HEK293 (cell line): Measurements from ENCODE around the gene RBFOX1.

ENCODE experiments used
- CTCF ChIA-PET: fragments of 350-600 bp; formaldehyde crosslinking; extraction: SDS; loops from one replicate; lab custom pipeline; 2021; ENCODE audit warnings: antibody characterized with exemption; lab: Yijun Ruan, JAX
- POLR2A ChIA-PET: fragments of 300-600 bp; formaldehyde crosslinking; extraction: SDS; loops from one replicate; lab custom pipeline; 2020; ENCODE audit warnings: antibody characterized with exemption, inconsistent platforms; lab: Yijun Ruan, JAX
- H3K27ac ChIP-seq: fragments of 200-500 bp; sonication (Bioruptor generic); 2 replicates; pipeline ENCODE4 v1.5.1; 2014; ENCODE audit warnings: low read depth, low read length, control low read depth, inconsistent platforms; ENCODE audit errors: extremely low read depth
- H3K36me3 ChIP-seq, 2 experiments: fragments of 200-500 bp in 1 of 2; sonication (Bioruptor generic) in 1 of 2; 1 replicate in 1 of 2; 2 replicates in 1 of 2; pipeline ENCODE4 v1.5.1; 2014 to 2017; ENCODE audit warnings: inconsistent platforms in 2 of 2, low read length in 2 of 2; ENCODE audit not compliant: control insufficient read depth in 2 of 2, insufficient read depth in 1 of 2
- H3K4me1 ChIP-seq: fragments of 200-500 bp; sonication (Bioruptor generic); 2 replicates; pipeline ENCODE4 v1.5.1; 2014; ENCODE audit warnings: mild to moderate bottlenecking, low read length, inconsistent platforms; ENCODE audit not compliant: control insufficient read depth, insufficient read depth
- H3K4me3 ChIP-seq: 2 replicates; pipeline ENCODE4 v1.5.1; 2011; ENCODE audit warnings: low read depth, mild to moderate bottlenecking, control low read depth, low read length, moderate library complexity
- H3K9me3 ChIP-seq: fragments of 200-500 bp; sonication (Bioruptor generic); 2 replicates; pipeline ENCODE4 v1.5.1; 2014; ENCODE audit warnings: low read depth, low read length, inconsistent platforms; ENCODE audit not compliant: control insufficient read depth, insufficient read depth
- BCL11B ChIP-seq: fragments of 450-650 bp; formaldehyde crosslinking; IDR thresholded peaks from 2 replicates; pipeline ENCODE4 v1.5.1; 2016; ENCODE audit warnings: low read depth, missing biosample characterization, missing genetic modification characterization
- GLI4 ChIP-seq: fragments of 450-650 bp; formaldehyde crosslinking; IDR thresholded peaks from 2 replicates; pipeline ENCODE4 v1.5.1; 2016; ENCODE audit warnings: missing biosample characterization, missing genetic modification characterization
- GLIS2 ChIP-seq: fragments of 450-650 bp; formaldehyde crosslinking; IDR thresholded peaks from 2 replicates; pipeline ENCODE4 v1.5.1; 2016; ENCODE audit warnings: missing biosample characterization, missing genetic modification characterization
- KLF7 ChIP-seq: fragments of 450-650 bp; formaldehyde crosslinking; IDR thresholded peaks from 2 replicates; pipeline ENCODE4 v1.5.1; 2016; ENCODE audit warnings: missing biosample characterization, missing genetic modification characterization, borderline replicate concordance
- KLF9 ChIP-seq: fragments of 450-650 bp; formaldehyde crosslinking; IDR thresholded peaks from 2 replicates; pipeline ENCODE4 v1.5.1; 2016; ENCODE audit warnings: missing biosample characterization, missing genetic modification characterization, low read depth
- PRDM10 ChIP-seq: fragments of 450-650 bp; formaldehyde crosslinking; IDR thresholded peaks from 2 replicates; pipeline ENCODE4 v1.5.1; 2016; ENCODE audit warnings: missing biosample characterization, missing genetic modification characterization
- RBAK ChIP-seq: fragments of 450-650 bp; formaldehyde crosslinking; IDR thresholded peaks from 2 replicates; pipeline ENCODE4 v1.5.1; 2016; ENCODE audit warnings: missing biosample characterization, missing genetic modification characterization
- REPIN1 ChIP-seq: fragments of 450-650 bp; formaldehyde crosslinking; IDR thresholded peaks from 2 replicates; pipeline ENCODE4 v1.5.1; 2017; ENCODE audit warnings: missing biosample characterization, missing genetic modification characterization, low read depth
- SALL2 ChIP-seq: fragments of 450-650 bp; formaldehyde crosslinking; IDR thresholded peaks from 2 replicates; pipeline ENCODE4 v1.5.0; 2017; ENCODE audit warnings: missing biosample characterization, mild to moderate bottlenecking, missing genetic modification characterization, borderline replicate concordance
- SCRT1 ChIP-seq: fragments of 450-650 bp; formaldehyde crosslinking; IDR thresholded peaks from 2 replicates; pipeline ENCODE4 v1.5.1; 2016; ENCODE audit warnings: missing biosample characterization, missing genetic modification characterization, borderline replicate concordance
- ZFP37 ChIP-seq: fragments of 450-650 bp; formaldehyde crosslinking; IDR thresholded peaks from 2 replicates; pipeline ENCODE4 v1.5.1; 2016; ENCODE audit warnings: missing biosample characterization, missing genetic modification characterization
- ZFP69B ChIP-seq: fragments of 450-650 bp; formaldehyde crosslinking; IDR thresholded peaks from 2 replicates; pipeline ENCODE4 v1.5.1; 2016; ENCODE audit warnings: missing biosample characterization, missing genetic modification characterization
- ZNF155 ChIP-seq: fragments of 450-650 bp; formaldehyde crosslinking; IDR thresholded peaks from 2 replicates; pipeline ENCODE4 v1.5.1; 2016; ENCODE audit warnings: missing biosample characterization, missing genetic modification characterization
- ZNF23 ChIP-seq: fragments of 450-650 bp; formaldehyde crosslinking; IDR thresholded peaks from 2 replicates; pipeline ENCODE4 v1.5.1; 2016; ENCODE audit warnings: missing biosample characterization, missing genetic modification characterization, borderline replicate concordance
- ZNF24 ChIP-seq: fragments of 450-650 bp; formaldehyde crosslinking; IDR thresholded peaks from 2 replicates; pipeline ENCODE4 v1.5.1; 2016; ENCODE audit warnings: missing biosample characterization, missing genetic modification characterization
- ZNF394 ChIP-seq: fragments of 450-650 bp; formaldehyde crosslinking; IDR thresholded peaks from 2 replicates; pipeline ENCODE4 v1.5.1; 2016; ENCODE audit warnings: missing biosample characterization, missing genetic modification characterization, mild to moderate bottlenecking, moderate library complexity, borderline replicate concordance
- ZNF416 ChIP-seq: fragments of 450-650 bp; formaldehyde crosslinking; IDR thresholded peaks from 2 replicates; pipeline ENCODE4 v1.5.1; 2016; ENCODE audit warnings: missing biosample characterization, missing genetic modification characterization
- ZNF423 ChIP-seq: fragments of 450-650 bp; formaldehyde crosslinking; IDR thresholded peaks from 2 replicates; pipeline ENCODE4 v1.5.1; 2016; ENCODE audit warnings: missing biosample characterization, missing genetic modification characterization
- ZNF48 ChIP-seq: fragments of 450-650 bp; formaldehyde crosslinking; IDR thresholded peaks from 2 replicates; pipeline ENCODE4 v1.5.1; 2016; ENCODE audit warnings: missing biosample characterization, missing genetic modification characterization
- ZNF548 ChIP-seq: fragments of 450-650 bp; formaldehyde crosslinking; IDR thresholded peaks from 2 replicates; pipeline ENCODE4 v1.5.1; 2016; ENCODE audit warnings: missing biosample characterization, missing genetic modification characterization
- ZNF555 ChIP-seq: fragments of 450-650 bp; formaldehyde crosslinking; conservative IDR thresholded peaks from 2 replicates; pipeline ENCODE4 v1.5.1; 2017; ENCODE audit warnings: missing biosample characterization, mild to moderate bottlenecking, missing genetic modification characterization, inconsistent platforms
- ZNF561 ChIP-seq: fragments of 450-650 bp; IDR thresholded peaks from 2 replicates; pipeline ENCODE4 v1.5.1; 2018; ENCODE audit warnings: missing biosample characterization, missing genetic modification characterization, borderline replicate concordance
- ZNF664 ChIP-seq: fragments of 450-650 bp; formaldehyde crosslinking; IDR thresholded peaks from 2 replicates; pipeline ENCODE4 v1.5.1; 2016; ENCODE audit warnings: missing biosample characterization, missing genetic modification characterization
- ZNF670 ChIP-seq: fragments of 450-650 bp; formaldehyde crosslinking; IDR thresholded peaks from 2 replicates; pipeline ENCODE4 v1.5.1; 2016; ENCODE audit warnings: missing biosample characterization, missing genetic modification characterization, low read depth
- ZNF692 ChIP-seq: fragments of 450-650 bp; formaldehyde crosslinking; IDR thresholded peaks from 2 replicates; pipeline ENCODE4 v1.5.1; 2016; ENCODE audit warnings: missing biosample characterization, missing genetic modification characterization
- ZNF76 ChIP-seq: fragments of 450-650 bp; formaldehyde crosslinking; IDR thresholded peaks from 2 replicates; pipeline ENCODE4; 2016; ENCODE audit warnings: low read depth, missing biosample characterization, missing genetic modification characterization, borderline replicate concordance
- ZNF768 ChIP-seq: fragments of 450-650 bp; formaldehyde crosslinking; IDR thresholded peaks from 2 replicates; pipeline ENCODE4 v1.5.1; 2018; ENCODE audit warnings: missing biosample characterization, mild to moderate bottlenecking, missing genetic modification characterization
- ZNF776 ChIP-seq: fragments of 450-650 bp; formaldehyde crosslinking; IDR thresholded peaks from 2 replicates; pipeline ENCODE4 v1.5.0; 2017; ENCODE audit warnings: missing biosample characterization, missing genetic modification characterization, borderline replicate concordance
- ZNF830 ChIP-seq: fragments of 450-650 bp; IDR thresholded peaks from 2 replicates; pipeline ENCODE4 v1.5.0; 2018; ENCODE audit warnings: missing biosample characterization, missing genetic modification characterization, low read depth, mild to moderate bottlenecking, moderate library complexity
- ZSCAN16 ChIP-seq: fragments of 450-650 bp; formaldehyde crosslinking; IDR thresholded peaks from 2 replicates; pipeline ENCODE4 v1.5.1; 2016; ENCODE audit warnings: missing biosample characterization, missing genetic modification characterization
- ZSCAN18 ChIP-seq: fragments of 450-650 bp; formaldehyde crosslinking; IDR thresholded peaks from 2 replicates; pipeline ENCODE4 v1.5.1; 2016; ENCODE audit warnings: missing biosample characterization, missing genetic modification characterization

Gene RBFOX1

GRCh38 chr16:7423434-7424044 is 90.9 kb downstream of the RBFOX1 start (continued):
- no peak for TF ChIP-seq ZNF423 (tag by site-specific recombination)
- TF ChIP-seq SCRT1 (tag by site-specific recombination), result no peak
- TF ChIP-seq ZNF76 (tag by site-specific recombination), result no peak
- TF ChIP-seq ZSCAN18 (tag by site-specific recombination), result no peak
- no peak for TF ChIP-seq SALL2
- no peak for TF ChIP-seq ZNF664
- TF ChIP-seq ZNF394 (tag by site-specific recombination), result no peak
- no peak for TF ChIP-seq ZNF24

DNA sequence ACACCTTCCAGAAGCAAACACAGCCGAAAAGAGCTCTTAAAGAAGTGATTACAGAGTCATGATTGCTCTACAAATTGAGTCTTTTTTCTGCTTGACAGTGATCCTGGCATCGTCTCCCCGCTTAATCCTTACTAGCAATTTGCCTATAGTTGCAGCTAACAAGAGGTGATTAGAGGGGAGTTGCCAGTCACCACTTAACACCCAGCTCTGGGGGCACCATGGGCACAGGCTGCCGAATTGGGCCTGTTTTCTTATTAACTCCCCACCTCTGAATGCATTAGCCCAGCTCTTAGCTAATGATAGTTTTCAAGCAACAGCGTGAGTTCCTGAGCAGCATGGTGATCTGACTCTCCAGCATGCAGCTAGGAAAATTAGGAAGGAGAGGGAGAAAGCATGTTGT is 93.5 kb downstream of the RBFOX1 start:
- no peaks in the 10 kb centered on the region for H3K36me3 ChIP-seq
- TF ChIP-seq GLI4 (no peak), ZNF692 (tag by site-specific recombination) (no peak), ZNF48 (tag by site-specific recombination) (no peak), ZNF555 (no peak)
- TF ChIP-seq, all 188 proteins: peak for 0
- H3K27ac ChIP-seq, result no peak overlapping the region
- CTCF ChIA-PET, result no interaction called here
- H3K9me3 ChIP-seq, result no peaks in the 10 kb centered on the region
- H3K4me1 ChIP-seq, result no peaks in the 10 kb centered on the region
- POLR2A ChIA-PET, result no interaction called here
- H3K4me3 ChIP-seq, result no peak overlapping the region

GRCh38 chr16:7431723-7432122 is 99.1 kb downstream of the RBFOX1 start:
- H3K4me1 ChIP-seq, result no peaks in the 10 kb centered on the region
- no peak overlapping the region for H3K27ac ChIP-seq
- POLR2A ChIA-PET, result no interaction called here
- H3K4me3 ChIP-seq, result no peak overlapping the region
- no peaks in the 10 kb centered on the region for H3K36me3 ChIP-seq
- H3K9me3 ChIP-seq, result no peaks in the 10 kb centered on the region
- CTCF ChIA-PET, result no interaction called here
- TF ChIP-seq ZNF23 (tag by site-specific recombination) (no peak), BCL11B (no peak), ZFP69B (tag by site-specific recombination) (no peak), ZNF561 (tag by site-specific recombination) (no peak), RBAK (tag by site-specific recombination) (no peak), PRDM10 (tag by site-specific recombination) (no peak), REPIN1 (no peak), KLF7 (tag by site-specific recombination) (no peak), ZSCAN16 (tag by site-specific recombination) (no peak), ZNF670 (tag by site-specific recombination) (no peak), ZNF830 (tag by site-specific recombination) (no peak), ZFP37 (tag by site-specific recombination) (no peak), ZNF548 (tag by site-specific recombination) (no peak), ZNF768 (no peak), ZNF416 (tag by site-specific recombination) (no peak), ZNF776 (tag by site-specific recombination) (no peak), KLF9 (tag by site-specific recombination) (no peak), GLIS2 (tag by site-specific recombination) (no peak), ZNF155 (no peak)
